SIG-M5 (cell line): ENCODE data around the gene PLEKHM3.

Source experiments
- DNase-seq: peaks from one replicate; lab custom pipeline; 2025; lab: John Stamatoyannopoulos, UW

PLEKHM3 gene

DNA sequence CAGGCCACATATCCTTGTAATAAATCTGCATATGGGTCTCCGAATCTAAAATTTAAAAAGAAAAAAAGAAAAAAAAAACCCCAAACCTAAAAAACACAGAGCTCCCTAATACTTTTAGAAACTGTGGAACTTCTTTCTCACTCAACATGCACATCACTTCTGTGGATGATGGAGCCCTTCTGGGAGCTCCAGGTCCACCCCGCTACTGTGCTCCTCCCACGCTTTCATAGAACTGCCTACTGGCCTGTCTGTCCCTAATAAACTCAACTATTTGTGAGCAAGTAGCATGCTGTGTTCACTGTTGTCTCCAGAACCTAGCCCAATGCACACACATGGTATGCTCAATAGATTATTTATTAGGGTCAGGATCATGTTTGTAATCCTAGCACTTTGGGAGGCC is 172.5 kb downstream of the PLEKHM3 start:
- no peak for DNase-seq

DNA sequence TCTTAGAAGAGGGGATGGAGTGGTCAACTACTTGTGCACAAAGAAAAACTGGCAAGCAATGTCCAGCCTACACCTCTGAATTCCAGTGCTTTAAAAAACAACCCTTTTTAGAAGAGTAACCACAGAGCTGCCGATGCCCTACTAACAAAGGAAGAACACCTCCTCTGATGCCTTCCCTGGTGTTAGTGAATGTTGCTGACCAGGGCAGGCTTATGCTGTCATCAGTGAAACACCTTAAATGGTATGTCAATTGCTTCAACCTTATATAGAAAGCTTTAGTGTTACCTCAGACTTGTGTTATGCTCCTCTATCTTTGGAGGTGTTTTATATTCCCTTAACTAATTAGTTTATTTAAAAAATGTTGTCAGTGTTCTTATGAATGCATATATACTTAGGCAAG is 175.9 kb downstream of the PLEKHM3 start:
- DNase-seq, result no peak

DNA sequence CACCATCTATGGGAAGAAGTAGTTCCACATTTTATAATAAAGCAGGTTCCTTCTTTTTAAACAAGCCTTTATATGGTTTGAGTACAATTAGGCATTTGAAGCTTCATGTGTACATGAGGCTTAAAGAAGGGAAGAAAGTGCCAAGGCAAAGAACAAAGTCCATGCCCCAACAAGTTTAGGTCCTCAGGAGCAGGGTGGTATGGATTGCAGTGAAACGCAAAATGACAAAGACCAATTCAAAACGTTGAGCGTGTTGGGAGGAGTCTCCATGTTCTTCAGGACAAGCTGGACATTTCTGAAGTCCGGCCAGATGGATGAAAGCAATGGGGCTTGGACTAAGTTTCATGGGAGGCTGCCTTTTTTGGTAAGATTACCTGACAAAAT is 176.8 kb downstream of the PLEKHM3 start:
- no peak for DNase-seq

DNA sequence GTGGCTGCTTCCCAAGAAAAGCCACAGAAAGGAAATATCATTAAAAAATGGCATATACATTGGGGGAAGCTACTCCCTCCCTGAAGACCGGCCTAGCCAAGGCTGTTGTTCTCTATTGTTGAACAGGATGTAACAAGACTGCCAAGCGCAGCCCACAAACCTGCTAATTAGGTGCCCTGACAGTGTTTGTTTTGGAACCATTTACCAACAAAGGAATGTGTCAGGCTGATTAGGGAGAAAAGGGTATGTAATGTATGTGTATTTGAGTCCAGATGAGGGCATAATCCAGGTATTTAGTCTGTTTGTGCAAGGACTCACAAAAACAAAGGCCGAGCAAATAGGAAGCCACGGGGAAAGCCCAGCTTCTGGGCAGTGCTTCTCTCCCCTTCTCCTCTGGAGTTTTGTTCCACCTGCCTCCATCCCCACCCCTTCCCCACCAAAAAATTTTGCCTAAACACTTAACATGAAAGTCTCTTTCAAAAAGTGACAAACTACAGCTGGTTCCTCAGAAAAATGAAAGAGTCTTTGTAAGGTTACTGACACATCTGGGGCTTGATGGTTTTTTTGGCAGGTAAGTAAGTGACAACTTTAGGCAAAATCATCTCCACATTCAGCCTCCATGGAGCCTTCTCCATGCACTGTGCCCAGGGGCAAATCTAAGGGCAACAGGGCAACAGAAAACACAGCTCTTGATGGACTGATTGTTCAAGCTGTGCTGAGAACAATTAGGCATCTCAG is 177.4 kb downstream of the PLEKHM3 start:
- DNase-seq, result no peak

DNA sequence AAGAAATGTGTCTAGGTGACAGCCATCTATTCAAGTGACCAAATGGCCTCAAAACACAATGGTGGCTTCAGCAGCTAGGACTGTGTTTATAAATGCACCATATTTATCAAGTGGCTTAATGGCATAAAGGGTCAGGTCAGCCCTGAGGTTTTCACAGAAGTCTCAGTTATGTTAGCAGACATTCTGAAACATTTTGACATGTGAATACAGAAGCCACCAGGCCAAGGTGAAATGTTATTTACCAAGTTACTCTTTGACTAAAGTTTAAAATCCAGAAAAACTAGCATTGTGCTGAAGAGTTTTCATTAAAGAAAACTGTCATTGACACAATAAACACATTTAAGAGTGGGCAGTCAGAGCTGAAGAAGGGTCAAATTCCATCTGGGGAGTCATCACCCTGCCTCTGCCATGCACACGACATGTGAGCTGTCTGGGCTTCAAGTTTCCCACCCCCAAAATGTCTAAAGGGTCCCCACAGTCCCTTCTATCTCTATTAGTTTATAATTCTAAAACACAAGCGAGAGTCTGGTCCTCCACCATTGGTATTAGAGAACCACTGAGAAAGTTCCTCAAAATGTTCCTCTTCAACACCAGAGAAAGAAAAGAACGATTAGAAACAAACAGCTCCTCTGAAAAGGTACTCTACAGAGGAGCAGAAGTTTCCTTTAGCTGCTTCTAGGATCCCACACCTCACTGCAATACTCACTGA is 178.1 kb downstream of the PLEKHM3 start:
- DNase-seq, result no peak

DNA sequence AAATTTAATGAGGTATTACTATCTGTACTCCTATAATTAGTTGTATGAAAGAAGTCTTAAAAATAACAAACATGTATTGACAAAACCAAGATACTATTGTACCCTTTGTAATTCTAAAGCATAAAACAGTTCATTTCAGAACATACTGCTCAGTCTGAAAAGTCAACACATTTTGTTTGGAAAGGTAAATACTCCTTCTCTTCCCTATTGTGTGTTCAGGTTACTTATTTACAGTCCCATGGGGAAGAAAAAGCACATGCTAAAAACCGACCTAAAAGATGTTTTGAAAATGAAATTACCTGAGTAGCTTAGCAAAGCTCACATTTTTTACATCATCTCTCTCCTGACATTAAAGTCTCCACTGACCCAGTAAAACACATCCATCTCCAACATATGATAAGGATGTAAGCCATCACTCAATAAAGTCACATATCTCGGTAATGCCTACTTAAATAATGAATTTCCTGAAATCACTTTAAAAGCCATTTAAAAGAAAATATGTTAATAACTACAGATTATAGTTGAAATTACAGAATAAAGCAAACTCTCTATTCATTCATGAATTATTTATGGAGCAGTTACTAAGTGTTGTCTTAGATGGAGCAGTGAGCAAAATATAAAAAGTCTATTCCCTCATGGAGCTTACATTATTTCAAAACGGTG is 180.0 kb downstream of the PLEKHM3 start:
- no peak for DNase-seq

DNA sequence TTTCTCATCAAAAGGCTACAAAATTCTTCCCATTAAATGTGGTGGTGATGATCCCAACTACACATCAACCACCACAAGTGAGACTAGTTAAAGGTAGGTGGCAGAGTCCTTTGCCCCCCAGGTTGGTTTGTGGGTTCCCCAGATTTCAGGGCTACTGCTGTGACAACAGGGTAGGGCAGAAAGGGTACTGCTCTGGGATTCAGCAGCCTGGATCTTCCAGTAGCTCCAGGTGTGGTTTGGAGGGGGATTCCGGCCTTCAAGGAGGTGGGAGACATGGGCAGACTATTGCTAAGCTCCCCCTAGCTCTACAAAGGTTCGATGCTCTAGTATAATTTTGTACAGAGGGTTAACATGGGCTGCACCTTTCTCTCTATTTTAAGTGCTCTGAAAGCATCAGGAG is 180.7 kb downstream of the PLEKHM3 start:
- no peak for DNase-seq

DNA sequence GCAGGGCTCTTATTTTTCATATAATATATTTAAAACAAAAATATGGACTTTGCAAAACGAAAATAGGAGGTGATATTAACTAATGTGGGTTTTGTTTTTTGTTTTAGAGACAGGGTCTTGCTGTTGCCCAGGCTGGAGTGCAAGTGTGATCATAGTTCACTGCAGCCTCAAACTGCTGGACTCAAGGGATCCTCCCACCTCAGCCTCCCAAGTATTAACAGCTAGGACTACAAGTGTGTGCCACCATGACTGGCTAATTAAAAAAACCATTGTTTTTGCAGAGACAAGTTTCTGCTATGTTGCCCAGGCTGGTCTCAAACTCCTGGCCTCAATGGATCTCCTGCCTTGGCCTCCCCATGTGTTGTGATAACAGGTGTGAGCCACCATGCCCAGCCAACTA is 185.2 kb downstream of the PLEKHM3 start:
- DNase-seq, result no peak

DNA sequence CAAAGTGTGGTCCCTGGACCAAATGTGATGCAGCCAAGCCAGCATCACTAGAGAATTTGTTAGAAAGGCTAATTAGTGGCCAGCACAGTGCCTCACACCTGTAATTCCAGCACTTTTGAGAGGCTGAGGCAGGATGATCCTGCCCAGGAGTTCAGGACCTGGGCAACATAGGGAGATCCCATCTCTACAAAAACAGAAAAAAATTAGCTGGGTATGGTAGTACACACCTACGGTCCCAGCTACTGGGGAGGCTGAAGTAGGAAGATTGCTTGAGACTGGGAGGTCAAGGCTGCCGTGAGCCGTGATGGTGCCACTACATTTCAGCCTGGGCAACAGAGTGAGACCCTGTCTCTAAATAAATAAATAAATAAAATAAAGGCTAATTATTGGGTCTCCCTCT is 185.8 kb downstream of the PLEKHM3 start:
- no peak for DNase-seq

DNA sequence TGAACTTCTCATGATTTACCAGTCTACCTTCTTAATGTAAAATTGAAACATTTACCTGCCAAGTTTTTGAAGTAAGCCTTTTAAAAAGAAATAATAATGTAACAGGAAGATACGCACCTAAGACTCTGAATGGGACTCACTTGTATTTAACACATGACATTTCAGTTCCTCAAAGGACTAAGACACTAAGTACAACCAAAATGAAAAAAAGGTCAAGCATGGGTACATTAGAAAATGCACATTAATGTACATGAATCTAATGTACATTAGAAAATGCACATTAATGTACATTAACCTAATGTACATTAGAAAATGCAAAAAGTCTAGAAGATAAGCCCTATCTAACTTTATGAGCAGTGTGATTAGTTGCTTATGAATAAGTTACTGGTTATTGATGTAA is 186.3 kb downstream of the PLEKHM3 start:
- no peak for DNase-seq

DNA sequence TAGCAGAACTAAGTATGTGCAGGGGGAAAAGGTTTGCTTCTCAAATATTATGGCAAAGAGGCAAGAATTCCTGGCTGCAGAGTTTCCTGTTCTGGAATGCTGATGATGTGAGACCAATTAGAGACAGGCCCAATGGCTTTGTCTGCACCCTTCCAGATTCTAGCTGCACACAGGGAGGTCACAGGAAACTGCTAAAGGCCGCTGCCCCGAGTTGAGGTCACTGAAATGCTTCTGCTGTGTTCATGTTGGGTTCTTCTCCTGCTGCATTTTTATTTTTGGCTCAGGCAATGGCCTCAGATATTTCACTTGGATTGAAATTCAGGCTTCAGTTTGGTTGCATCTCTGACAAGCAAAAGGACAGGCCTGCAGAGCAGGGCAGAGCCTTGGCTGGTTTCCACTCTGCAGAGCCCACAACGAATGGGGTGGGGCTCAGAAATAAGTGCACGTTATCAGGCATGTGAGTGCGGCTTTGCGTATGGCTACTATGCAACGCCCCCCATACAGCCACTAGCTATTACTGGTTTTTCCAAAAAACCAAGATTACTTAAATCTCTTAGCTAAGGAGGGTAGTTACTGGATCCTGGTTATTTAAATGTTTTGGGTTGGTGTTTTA is 188.7 kb downstream of the PLEKHM3 start:
- no peak for DNase-seq

DNA sequence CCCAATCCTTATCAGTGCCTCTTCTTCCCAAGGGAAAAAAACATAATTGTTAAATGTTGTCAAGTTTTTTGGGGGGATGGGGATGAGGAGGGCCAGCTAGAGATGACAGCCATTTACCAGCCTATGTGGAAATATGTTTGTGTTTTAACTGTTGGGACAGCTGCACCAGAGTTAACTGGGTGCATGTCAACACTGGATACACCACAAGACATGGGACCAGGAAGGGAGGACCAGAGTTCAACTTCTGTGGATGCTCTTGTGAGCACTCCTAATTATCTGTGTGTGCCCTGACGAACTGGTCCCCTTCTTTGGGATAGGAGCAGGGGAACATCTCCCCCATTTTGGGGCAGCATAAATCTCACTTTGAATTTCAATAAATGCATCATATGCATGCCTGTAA is 189.5 kb downstream of the PLEKHM3 start:
- no peak for DNase-seq

DNA sequence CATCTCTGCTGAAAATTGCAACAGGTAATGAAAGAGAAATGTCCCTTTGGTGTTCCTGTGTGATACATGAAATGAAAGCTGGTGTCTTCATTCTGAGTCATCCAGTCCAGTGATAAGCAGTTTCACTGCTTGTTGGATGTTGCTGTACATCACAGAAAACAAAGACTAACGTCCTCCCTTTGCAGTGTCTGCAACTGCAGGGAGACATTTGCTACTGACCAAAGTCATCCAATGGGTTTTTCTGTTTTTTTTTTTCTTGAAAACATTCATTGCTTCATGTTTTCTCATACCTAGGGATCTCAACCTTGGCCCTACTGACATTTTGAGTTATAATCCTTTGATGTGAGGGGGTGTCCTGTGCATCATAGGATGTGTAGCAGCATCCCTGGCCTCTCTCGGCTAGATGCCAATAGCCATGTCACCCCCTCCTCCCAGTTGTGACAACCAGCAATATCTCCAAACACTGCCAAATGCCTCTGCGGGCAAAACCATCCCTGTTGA is 192.0 kb downstream of the PLEKHM3 start:
- DNase-seq, result no peak

DNA sequence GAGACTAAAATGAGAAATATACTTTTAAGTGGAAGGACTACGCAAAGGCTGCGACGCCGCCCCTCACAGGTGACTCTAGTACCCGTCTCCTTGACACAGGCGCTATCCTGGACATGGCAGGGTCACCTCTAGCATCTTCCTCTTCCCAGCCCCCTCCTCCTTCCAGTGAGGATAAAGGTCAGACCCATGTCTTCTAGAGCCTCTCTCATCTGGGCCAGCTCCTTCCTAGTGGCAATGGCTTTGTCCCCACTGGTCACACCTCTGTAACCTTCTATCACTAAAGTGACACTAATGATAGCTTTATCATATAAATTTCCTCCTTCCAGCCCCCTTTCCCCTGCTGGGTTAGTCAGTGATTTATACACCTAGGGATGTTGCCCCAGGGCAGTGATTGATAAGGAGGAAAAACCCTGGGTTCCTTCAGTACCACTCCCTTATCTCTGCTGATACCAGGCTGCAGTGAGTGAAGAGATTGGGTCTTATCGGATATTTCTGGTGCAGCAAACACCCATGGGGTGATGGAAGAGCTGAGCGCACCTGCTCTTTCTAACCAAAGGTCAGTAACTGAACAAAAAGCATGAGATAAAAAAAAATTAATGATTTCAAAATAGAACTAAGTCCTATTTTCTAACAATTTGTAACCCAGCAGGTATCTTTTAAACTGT is 193.6 kb downstream of the PLEKHM3 start:
- no peak for DNase-seq

DNA sequence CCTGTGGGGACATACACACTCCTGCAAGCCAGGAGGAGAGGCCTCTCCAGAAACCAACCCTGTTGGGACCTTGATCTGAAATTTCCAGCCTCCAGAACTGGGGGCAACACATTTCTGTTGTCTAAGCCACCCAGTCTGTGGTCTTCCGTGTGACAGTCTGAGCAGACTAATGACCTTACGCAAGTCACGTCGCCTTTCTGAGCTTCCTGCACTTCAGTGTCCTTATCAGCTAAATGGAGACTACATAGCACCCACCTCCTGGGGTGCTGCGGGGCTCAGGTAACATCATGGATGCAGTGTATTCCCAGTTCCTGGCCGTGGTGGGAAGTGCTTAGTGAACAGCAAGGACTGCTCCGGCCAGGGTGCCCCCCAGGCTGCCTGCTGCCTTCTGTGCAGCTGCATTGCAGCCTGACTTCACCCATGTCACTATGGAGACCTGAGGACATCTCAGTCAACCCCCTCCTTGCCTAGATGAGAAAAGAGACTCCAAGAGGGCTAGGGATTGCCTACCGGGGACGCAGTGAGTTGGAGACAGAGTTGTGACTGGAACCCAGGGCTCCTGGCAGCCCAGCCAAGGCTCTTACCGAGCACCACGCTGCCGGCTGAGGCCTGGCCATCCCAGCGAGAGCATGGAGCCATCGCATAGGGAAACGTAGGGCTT is 194.4 kb downstream of the PLEKHM3 start:
- no peak for DNase-seq

DNA sequence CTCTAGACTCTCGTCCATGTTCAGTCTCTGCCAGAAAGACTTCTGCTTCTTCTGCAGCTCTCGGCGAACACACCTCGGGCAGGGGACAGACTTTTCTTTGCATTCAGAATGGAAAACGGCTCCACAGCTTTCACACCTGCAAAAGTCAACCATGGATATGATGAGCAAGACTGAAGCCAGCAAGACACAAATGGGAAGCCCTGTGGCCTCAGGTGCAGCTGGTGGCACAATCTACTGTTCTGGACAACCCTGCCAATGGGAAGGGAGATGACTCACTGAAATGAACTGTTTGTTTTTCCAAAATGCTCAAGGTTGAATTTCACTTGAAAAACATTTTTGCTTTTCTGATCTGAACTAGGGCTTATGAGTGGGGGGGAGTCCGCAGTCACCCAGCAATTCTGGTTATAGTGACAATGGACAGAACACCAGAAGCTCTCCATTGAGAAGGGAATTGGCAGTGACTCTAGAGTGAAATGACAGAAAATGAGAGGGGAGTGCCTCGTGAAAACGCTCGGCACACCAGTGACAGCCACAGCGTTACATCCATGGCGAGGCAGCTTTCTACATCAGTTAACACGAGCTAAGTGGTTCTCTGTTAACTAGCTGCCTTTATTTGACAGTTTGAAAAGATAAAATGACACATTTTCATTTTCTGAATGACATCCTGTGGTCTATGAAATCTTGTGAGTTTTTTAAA is 196.8 kb downstream of the PLEKHM3 start:
- no peak for DNase-seq

DNA sequence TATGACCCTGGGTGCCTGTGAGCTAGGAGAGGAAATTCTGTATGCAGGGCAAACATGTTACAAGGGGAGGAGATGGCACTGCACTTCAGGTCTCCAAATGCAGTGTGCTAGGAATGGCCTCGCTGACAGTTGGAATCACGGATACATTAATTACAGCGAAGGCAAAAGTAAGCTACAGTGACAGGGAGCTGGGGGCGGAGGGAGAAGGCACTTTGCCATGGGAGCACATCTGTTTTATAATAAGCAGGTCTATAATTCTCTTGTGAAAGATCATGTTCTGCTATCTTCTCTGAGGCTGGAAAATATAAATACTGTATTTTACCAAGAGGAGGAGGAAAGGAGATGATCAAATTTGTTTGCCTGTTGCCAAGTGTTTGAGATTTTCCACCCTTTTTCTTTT is 199.3 kb downstream of the PLEKHM3 start:
- no peak for DNase-seq

DNA sequence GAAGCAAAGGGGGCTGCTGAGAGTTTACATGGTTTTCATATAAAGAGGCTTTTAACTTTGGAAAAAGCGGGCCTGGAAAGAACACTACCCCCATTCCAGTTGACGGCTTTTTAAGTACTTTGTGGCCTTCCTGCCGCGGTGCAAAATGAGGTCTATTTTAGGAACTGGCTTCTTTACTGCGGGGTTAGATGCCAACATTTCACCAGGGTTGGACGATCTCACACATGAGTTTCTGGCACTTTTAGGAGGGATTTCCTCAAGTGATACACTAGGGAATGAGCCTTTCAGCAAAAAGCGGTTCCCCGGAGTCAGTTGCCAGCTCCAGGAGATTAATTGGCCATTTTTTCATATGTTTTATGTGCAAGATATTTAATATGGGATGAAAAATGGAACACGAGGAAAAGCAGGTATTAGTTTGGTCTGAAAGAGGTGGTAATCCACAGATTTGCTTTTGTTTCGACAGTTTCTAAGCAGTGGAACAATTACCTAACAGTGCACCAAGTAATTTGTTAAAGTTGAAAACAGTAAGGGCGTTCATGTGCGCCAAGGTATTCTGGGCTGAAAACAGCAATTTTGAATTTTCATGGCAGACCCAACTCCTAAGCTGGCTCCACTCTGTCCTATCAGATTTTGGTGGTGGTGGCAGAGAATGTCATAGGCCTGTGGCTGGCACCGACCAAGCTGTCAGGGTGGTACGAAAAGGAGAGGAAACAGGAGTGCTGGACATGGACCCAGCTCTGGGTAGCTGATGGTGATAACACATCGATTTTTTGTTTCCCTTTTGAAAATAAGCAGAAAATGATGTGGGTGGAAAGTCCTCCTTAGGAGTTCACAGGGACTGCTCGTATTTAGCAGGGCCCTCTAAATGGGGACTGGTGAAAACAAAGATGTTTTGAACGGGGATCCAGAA is 200.0 kb downstream of the PLEKHM3 start:
- DNase-seq, result no peak

DNA sequence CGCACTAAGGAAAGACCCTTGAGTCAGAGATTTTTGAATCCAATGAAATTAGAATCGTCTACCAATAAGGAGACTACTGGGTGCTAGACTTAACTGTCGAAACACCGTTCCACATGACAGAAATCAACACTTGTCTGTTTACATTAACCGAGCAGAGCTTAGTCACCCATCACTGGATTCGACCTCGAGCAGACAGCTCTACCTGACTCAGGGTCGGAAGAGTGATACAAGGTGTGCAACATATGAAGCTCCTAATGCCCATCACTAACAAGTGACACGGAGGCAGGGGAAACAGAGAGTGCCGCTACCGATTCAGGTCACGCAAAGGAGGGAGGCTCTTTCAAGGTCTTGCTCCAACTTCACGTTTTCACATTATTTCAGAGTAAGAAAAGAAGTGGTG is 201.5 kb downstream of the PLEKHM3 start:
- no peak for DNase-seq
